ENCODE data around the gene SETD5. TPM values are rescaled to one million over a fixed set of nuclear protein-coding genes. Genes with fewer than 3 reads are reported as not detected.

The SETD5 gene
- total RNA-seq, 4 donors from 2014 or later, result 72.5 to 272 (median 147) TPM

DNA sequence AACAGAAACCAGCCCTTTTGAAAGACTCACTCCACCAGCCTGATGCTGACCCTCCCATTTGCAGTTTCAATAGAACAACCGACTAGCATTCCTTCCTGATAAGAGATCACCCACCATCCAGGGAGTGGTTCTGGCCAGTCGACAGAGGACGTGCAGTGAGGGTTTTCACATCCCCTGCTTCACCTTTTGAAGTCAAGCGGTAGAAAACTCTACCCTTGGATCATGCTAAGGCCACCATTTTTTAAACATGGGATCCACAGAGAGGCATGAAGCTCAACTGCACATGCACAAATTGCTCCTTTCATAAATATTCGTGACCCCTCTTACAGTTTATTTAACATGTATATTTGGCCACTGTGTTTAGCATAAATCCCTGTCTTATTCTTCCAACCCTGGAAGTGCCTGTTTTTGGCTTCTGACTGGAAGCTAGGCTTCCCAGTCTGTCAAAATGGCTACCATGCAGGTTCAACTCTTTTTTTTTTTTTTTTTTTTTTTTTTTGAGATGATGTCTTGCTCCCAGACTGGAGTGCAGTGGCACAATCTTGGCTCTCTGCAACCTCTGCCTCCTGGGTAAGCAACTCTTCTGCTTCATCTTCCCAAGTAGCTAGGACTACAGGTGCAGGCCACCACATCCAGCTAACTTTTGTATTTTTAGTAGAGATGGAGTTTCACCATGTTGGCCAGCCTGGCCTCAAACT lies 35.6 kb upstream of the SETD5 start:
- TF ChIP-seq, protein P1, sequence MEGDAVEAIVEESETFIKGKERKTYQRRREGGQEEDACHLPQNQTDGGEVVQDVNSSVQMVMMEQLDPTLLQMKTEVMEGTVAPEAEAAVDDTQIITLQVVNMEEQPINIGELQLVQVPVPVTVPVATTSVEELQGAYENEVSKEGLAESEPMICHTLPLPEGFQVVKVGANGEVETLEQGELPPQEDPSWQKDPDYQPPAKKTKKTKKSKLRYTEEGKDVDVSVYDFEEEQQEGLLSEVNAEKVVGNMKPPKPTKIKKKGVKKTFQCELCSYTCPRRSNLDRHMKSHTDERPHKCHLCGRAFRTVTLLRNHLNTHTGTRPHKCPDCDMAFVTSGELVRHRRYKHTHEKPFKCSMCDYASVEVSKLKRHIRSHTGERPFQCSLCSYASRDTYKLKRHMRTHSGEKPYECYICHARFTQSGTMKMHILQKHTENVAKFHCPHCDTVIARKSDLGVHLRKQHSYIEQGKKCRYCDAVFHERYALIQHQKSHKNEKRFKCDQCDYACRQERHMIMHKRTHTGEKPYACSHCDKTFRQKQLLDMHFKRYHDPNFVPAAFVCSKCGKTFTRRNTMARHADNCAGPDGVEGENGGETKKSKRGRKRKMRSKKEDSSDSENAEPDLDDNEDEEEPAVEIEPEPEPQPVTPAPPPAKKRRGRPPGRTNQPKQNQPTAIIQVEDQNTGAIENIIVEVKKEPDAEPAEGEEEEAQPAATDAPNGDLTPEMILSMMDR (IDR thresholded peaks at IDR 0.05), result no peak
- TF ChIP-seq POLR2A (IDR thresholded peaks at IDR 0.05), result no peak
- Histone ChIP-seq H3K4me1 (peaks cover 0 to 20% (median 4%) of the 10 kb centered on the region in 4 donors), H3K4me3 (peak overlapping the region in 1 of 4 donors; percentile 79), H3K9me3 (no peaks in the 10 kb centered on the region), H3K27me3 (no peaks in the 10 kb centered on the region), H3K27ac (peak overlapping the region in 1 of 4 donors; percentile 83), H3K36me3 (peaks cover 0 to 19% (median 0%) of the 10 kb centered on the region in 3 donors)
- DNase-seq, result no peak

DNA sequence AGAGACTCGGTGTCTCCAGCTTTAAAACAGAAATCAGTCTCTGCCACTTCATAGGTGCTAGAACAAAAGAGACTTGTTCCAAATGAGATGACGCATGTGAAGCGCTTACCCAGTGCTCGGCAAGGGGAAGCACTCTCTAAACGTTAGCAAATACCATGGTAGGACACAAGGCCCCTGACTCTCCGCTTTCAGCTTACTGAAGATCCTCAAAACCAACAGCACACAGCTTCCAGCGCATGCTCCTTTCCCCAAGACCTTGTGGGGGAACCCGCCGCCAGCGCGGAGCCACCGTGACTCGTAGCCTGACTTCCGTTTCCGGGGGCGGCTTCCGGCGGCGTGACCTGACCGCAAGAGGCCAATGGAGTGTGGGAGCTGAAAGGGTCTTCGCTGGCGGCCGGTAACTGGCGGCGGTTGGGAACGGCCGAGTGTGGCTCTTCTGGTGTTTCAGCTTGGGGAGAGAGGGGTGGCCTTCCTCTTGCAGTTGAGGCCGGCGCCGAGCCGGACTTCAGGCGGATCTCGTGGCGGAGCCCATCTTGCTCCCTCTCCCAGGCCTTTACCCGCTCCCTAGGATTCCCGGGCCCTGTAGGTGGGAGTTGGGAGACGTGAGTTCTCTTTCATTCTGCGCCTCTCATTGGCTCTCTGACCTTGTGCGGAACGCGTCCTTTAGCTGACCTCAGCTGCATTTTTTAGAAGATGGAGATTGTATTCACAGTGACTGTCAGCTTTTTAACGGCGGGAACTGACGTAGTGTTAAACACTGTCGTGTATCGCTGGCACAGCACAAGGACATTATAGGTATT lies 34.5 kb upstream of the SETD5 start, which contains the start of gene THUMPD3:
Gene THUMPD3, plus strand, starts transcription at position 324 of the 800 bp plus-strand sequence. CDS start 2,015 bp downstream, outside the sequence.
- Histone ChIP-seq H3K4me1 (peaks cover 0 to 20% (median 4%) of the 10 kb centered on the region in 4 donors), H3K27me3 (no peaks in the 10 kb centered on the region), H3K36me3 (peaks cover 0 to 30% (median 0%) of the 10 kb centered on the region in 3 donors), H3K9me3 (no peaks in the 10 kb centered on the region), H3K4me3 (peak within 1 kb of the TSS; percentile 54 to 79 (median 68)), H3K27ac (peak within 1 kb of the TSS; percentile 77 to 91 (median 83))
- TF ChIP-seq, protein P1 (IDR thresholded peaks at IDR 0.05), result peak in 1 of 6 experiments; percentile 6
- TF ChIP-seq POLR2A (IDR thresholded peaks at IDR 0.05), result peak; percentile 67 to 69
- DNase-seq, result peak; percentile 91 to 96 (median 91)

DNA sequence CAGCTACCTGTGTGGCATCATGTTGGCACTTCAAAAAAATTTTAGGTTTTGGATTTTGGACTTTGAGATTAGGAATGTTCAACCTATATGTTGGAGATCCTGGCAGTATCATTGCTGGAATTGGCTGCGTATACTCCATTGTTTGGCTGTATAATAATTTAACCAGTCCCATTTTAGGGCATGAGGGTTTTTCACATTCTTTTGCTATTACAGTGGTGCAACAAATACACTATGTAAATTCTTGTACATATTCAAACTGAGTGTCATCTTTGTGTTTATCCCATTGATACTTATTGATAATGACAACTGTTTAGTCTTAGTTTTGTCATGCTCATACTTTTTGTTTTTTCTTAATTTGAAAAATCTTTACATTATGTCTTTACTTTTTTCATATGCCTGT lies 27.9 kb upstream of the SETD5 start:
- Histone ChIP-seq H3K36me3 (peaks cover 0 to 90% (median 0%) of the 10 kb centered on the region in 3 donors), H3K27me3 (no peaks in the 10 kb centered on the region), H3K9me3 (no peaks in the 10 kb centered on the region), H3K27ac (no peak overlapping the region), H3K4me3 (no peak overlapping the region), H3K4me1 (peaks cover 0 to 7% (median 0%) of the 10 kb centered on the region in 4 donors)
- TF ChIP-seq, protein P1 (IDR thresholded peaks at IDR 0.05), result no peak
- TF ChIP-seq POLR2A (IDR thresholded peaks at IDR 0.05), result no peak
- no peak for DNase-seq

DNA sequence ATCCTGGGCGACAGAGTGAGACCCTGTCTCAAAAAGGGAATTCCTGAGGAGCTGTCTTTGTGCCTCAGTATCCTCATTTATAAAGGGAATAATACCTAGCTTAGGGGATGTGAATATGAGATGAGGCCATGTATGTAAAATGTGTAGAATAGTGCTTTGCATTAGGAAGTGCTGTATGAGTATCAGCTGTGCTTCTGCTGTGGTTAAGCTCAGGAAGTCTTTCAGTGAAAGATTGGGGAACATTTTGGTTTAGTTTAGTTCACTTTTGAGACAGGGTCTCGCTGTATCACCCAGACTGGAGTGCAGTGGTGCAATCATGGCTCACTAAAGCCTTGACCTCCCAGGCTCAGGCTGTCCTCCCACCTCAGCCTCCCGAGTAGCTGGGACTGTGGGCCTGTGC lies 23.9 kb upstream of the SETD5 start:
- H3K36me3 ChIP-seq, result peaks cover 0 to 95% (median 0%) of the 10 kb centered on the region in 3 donors
- H3K27ac ChIP-seq, result no peak overlapping the region
- no peak for DNase-seq
- no peaks in the 10 kb centered on the region for H3K27me3 ChIP-seq
- TF ChIP-seq POLR2A (IDR thresholded peaks at IDR 0.05), result no peak
- TF ChIP-seq, protein P1 (IDR thresholded peaks at IDR 0.05), result no peak
- no peaks in the 10 kb centered on the region for H3K9me3 ChIP-seq
- no peak overlapping the region for H3K4me3 ChIP-seq
- no peaks in the 10 kb centered on the region for H3K4me1 ChIP-seq

DNA sequence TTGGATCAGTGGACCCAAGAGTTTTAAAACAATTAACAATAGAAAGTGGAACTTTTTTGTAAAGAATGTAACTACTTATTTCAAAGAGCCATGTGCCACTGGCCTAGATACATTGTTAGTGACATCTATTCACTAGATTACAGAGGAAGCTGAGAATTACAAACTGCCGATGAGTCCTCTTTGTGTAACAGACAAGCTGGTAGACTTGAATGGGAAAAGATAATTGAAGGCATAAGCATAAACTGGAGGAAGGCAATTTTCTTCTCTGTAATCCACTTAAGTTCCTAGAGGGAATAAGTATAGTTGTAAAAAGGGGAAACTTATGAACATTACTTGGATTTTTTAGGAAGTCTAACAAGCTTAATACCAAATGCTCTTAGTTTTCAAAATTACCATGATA lies 19.4 kb upstream of the SETD5 start:
- DNase-seq, result no peak
- H3K36me3 ChIP-seq, result peaks cover 0 to 85% (median 0%) of the 10 kb centered on the region in 3 donors
- H3K4me1 ChIP-seq, result no peaks in the 10 kb centered on the region
- no peak overlapping the region for H3K4me3 ChIP-seq
- H3K9me3 ChIP-seq, result no peaks in the 10 kb centered on the region
- no peak overlapping the region for H3K27ac ChIP-seq
- H3K27me3 ChIP-seq, result no peaks in the 10 kb centered on the region
- TF ChIP-seq, protein P1 (IDR thresholded peaks at IDR 0.05), result no peak
- TF ChIP-seq POLR2A (IDR thresholded peaks at IDR 0.05), result no peak

All from Peyer's patch (tissue), 4 donors.